Astrocyte (in vitro differentiated cells and primary cell): ENCODE data around the gene ADRB1. TPM values are rescaled to one million over a fixed set of nuclear protein-coding genes. Genes with fewer than 3 reads are reported as not detected.

Experiments used
- DNase-seq: peaks from one replicate; pipeline ENCODE4 v3.0.0-alpha.2; 2010; ENCODE audit warnings: low read depth
- FAIRE-seq: peaks from 2 replicates; lab custom pipeline; 2011; peaks lifted over from hg19 to GRCh38; lab: Jason Lieb, UNC
- H2AFZ ChIP-seq: 2 replicates; pipeline ENCODE4 v1.6.0; 2012; ENCODE audit warnings: low read depth, low read length, inconsistent platforms
- H3K27ac ChIP-seq: 2 replicates; pipeline ENCODE4 v1.5.1; 2011; ENCODE audit warnings: low read depth, low read length, inconsistent platforms
- H3K27me3 ChIP-seq: 2 replicates; pipeline ENCODE4 v1.6.0; 2011; ENCODE audit warnings: low read length, inconsistent platforms; ENCODE audit not compliant: insufficient read depth
- H3K36me3 ChIP-seq: 2 replicates; pipeline ENCODE4 v1.5.1; 2011; ENCODE audit warnings: low read length, inconsistent platforms; ENCODE audit not compliant: insufficient read depth
- H3K4me1 ChIP-seq: 2 replicates; pipeline ENCODE4 v1.5.1; 2011; ENCODE audit warnings: low read length, inconsistent platforms; ENCODE audit not compliant: insufficient read depth
- H3K4me2 ChIP-seq: 2 replicates; pipeline ENCODE4 v1.6.0; 2012; ENCODE audit warnings: low read length, inconsistent platforms
- H3K4me3 ChIP-seq: 2 replicates; pipeline ENCODE4 v1.5.1; 2011; ENCODE audit warnings: low read depth, mild to moderate bottlenecking, low read length, inconsistent platforms; ENCODE audit not compliant: insufficient read depth
- H3K79me2 ChIP-seq: 2 replicates; pipeline ENCODE4 v1.6.0; 2012; ENCODE audit warnings: mild to moderate bottlenecking, low read length, inconsistent platforms; ENCODE audit not compliant: insufficient read depth
- H3K9ac ChIP-seq: 2 replicates; pipeline ENCODE4 v1.6.0; 2012; ENCODE audit warnings: mild to moderate bottlenecking, low read length, inconsistent platforms
- H3K9me3 ChIP-seq: 2 replicates; pipeline ENCODE4 v1.5.1; 2012; ENCODE audit warnings: low read depth, mild to moderate bottlenecking, low read length, inconsistent platforms; ENCODE audit not compliant: insufficient read depth
- H4K20me1 ChIP-seq: 2 replicates; pipeline ENCODE4 v1.6.0; 2012; ENCODE audit warnings: low read length, inconsistent platforms; ENCODE audit not compliant: insufficient read depth
- H3K27ac Mint-ChIP-seq: one replicate; pipeline ENCODE4 v1.8.0; 2021; ENCODE audit warnings: mild to moderate bottlenecking, mixed read lengths; ENCODE audit not compliant: unreplicated experiment
- H3K27me3 Mint-ChIP-seq: one replicate; pipeline ENCODE4 v1.8.0; 2021; ENCODE audit warnings: low read depth, mixed read lengths; ENCODE audit not compliant: unreplicated experiment
- H3K36me3 Mint-ChIP-seq: one replicate; pipeline ENCODE4 v1.8.0; 2021; ENCODE audit warnings: low read depth, mixed read lengths; ENCODE audit not compliant: unreplicated experiment
- H3K4me1 Mint-ChIP-seq: one replicate; pipeline ENCODE4 v1.8.0; 2021; ENCODE audit warnings: low read depth, mixed read lengths; ENCODE audit not compliant: unreplicated experiment
- H3K4me3 Mint-ChIP-seq: one replicate; pipeline ENCODE4 v1.8.0; 2021; ENCODE audit warnings: mild to moderate bottlenecking, moderate library complexity, mixed read lengths; ENCODE audit not compliant: unreplicated experiment
- H3K9me3 Mint-ChIP-seq: one replicate; pipeline ENCODE4 v1.8.0; 2021; ENCODE audit warnings: mild to moderate bottlenecking, mixed read lengths; ENCODE audit not compliant: unreplicated experiment
- CTCF ChIP-seq: IDR thresholded peaks from 2 replicates; pipeline ENCODE4 v1.5.1; 2011; ENCODE audit warnings: low read depth, mild to moderate bottlenecking, inconsistent platforms, low read length, moderate library complexity; ENCODE audit not compliant: insufficient read depth
- EZH2 ChIP-seq: IDR thresholded peaks from 2 replicates; pipeline ENCODE4 v1.6.1; 2012; ENCODE audit warnings: mild to moderate bottlenecking, low read length, inconsistent platforms; ENCODE audit not compliant: insufficient read depth
- total RNA-seq: library from RNA; stranded (reverse); gene quantifications from 2 replicates; pipeline ENCODE4 v1.2.1, GENCODE V29; 2021

ADRB1 gene
- total RNA-seq, 1 donor from 2014 or later, result 1.3 TPM

GRCh38 chr10:114044247-114045135, 825 bp downstream of the ADRB1 start:
- Histone ChIP-seq H3K27ac (no peak overlapping the region), H3K36me3 (no peaks in the 10 kb centered on the region), H3K79me2 (no peaks in the 10 kb centered on the region), H3K4me2 (peak overlapping the region; percentile 89), H3K9ac (no peak overlapping the region), H3K4me3 (peak overlapping the region; percentile 0), H3K27me3 (peaks cover 63% of the 10 kb centered on the region), H4K20me1 (no peaks in the 10 kb centered on the region), H2AFZ (peak overlapping the region; percentile 77), H3K4me1 (peaks cover 6% of the 10 kb centered on the region), H3K9me3 (no peaks in the 10 kb centered on the region)
- FAIRE-seq (no peak), DNase-seq (no peak)
- Mint-ChIP-seq H3K27ac (no peak overlapping the region), H3K27me3 (peaks cover 58% of the 10 kb centered on the region), H3K9me3 (peaks cover 2% of the 10 kb centered on the region), H3K4me3 (peak overlapping the region; percentile 73), H3K4me1 (no peaks in the 10 kb centered on the region), H3K36me3 (no peaks in the 10 kb centered on the region)
- TF ChIP-seq EZH2, result peak; percentile 95
- no peak for TF ChIP-seq CTCF

DNA sequence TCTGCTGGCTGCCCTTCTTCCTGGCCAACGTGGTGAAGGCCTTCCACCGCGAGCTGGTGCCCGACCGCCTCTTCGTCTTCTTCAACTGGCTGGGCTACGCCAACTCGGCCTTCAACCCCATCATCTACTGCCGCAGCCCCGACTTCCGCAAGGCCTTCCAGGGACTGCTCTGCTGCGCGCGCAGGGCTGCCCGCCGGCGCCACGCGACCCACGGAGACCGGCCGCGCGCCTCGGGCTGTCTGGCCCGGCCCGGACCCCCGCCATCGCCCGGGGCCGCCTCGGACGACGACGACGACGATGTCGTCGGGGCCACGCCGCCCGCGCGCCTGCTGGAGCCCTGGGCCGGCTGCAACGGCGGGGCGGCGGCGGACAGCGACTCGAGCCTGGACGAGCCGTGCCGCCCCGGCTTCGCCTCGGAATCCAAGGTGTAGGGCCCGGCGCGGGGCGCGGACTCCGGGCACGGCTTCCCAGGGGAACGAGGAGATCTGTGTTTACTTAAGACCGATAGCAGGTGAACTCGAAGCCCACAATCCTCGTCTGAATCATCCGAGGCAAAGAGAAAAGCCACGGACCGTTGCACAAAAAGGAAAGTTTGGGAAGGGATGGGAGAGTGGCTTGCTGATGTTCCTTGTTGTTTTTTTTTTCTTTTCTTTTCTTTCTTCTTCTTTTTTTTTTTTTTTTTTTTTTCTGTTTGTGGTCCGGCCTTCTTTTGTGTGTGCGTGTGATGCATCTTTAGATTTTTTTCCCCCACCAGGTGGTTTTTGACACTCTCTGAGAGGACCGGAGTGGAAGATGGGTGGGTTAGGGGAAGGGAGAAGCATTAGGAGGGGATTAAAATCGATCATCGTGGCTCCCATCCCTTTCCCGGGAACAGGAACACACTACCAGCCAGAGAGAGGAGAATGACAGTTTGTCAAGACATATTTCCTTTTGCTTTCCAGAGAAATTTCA, 1.7 kb downstream of the ADRB1 start:
- no peak overlapping the region for H3K27ac ChIP-seq
- Mint-ChIP-seq H3K27ac (peak overlapping the region; percentile 6), H3K4me3 (peak overlapping the region; percentile 74), H3K4me1 (no peaks in the 10 kb centered on the region), H3K27me3 (peaks cover 57% of the 10 kb centered on the region), H3K9me3 (no peaks in the 10 kb centered on the region), H3K36me3 (no peaks in the 10 kb centered on the region)
- FAIRE-seq (no peak), DNase-seq (no peak)
- H3K4me1 ChIP-seq, result peaks cover 6% of the 10 kb centered on the region
- no peaks in the 10 kb centered on the region for H3K9me3 ChIP-seq
- H3K79me2 ChIP-seq, result no peaks in the 10 kb centered on the region
- no peaks in the 10 kb centered on the region for H4K20me1 ChIP-seq
- H3K27me3 ChIP-seq, result peaks cover 61% of the 10 kb centered on the region
- no peak overlapping the region for H3K9ac ChIP-seq
- TF ChIP-seq CTCF (no peak), EZH2 (no peak)
- peak overlapping the region; percentile 77 for H2AFZ ChIP-seq
- no peak overlapping the region for H3K4me3 ChIP-seq
- H3K4me2 ChIP-seq, result peak overlapping the region; percentile 77
- H3K36me3 ChIP-seq, result no peaks in the 10 kb centered on the region
